Choroid plexus epithelial cell (primary cell): Measurements from ENCODE around the gene RIMKLA.

Source experiments
- DNase-seq: peaks from one replicate; pipeline ENCODE4 v3.0.0-alpha.2; 2010; ENCODE audit warnings: low read depth
- H3K4me3 ChIP-seq: 2 replicates; pipeline ENCODE4 v1.5.1; 2011; ENCODE audit warnings: low read depth, mild to moderate bottlenecking, control low read depth, low read length, moderate library complexity
- TF ChIP-seq, protein P1 (sequence below): conservative IDR thresholded peaks from 2 replicates; pipeline ENCODE4 v1.5.1; 2011; ENCODE audit warnings: low read depth, mild to moderate bottlenecking, control low read depth, inconsistent platforms, low read length, moderate library complexity

The RIMKLA gene, protein sequence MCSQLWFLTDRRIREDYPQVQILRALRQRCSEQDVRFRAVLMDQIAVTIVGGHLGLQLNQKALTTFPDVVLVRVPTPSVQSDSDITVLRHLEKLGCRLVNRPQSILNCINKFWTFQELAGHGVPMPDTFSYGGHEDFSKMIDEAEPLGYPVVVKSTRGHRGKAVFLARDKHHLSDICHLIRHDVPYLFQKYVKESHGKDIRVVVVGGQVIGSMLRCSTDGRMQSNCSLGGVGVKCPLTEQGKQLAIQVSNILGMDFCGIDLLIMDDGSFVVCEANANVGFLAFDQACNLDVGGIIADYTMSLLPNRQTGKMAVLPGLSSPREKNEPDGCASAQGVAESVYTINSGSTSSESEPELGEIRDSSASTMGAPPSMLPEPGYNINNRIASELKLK

DNA sequence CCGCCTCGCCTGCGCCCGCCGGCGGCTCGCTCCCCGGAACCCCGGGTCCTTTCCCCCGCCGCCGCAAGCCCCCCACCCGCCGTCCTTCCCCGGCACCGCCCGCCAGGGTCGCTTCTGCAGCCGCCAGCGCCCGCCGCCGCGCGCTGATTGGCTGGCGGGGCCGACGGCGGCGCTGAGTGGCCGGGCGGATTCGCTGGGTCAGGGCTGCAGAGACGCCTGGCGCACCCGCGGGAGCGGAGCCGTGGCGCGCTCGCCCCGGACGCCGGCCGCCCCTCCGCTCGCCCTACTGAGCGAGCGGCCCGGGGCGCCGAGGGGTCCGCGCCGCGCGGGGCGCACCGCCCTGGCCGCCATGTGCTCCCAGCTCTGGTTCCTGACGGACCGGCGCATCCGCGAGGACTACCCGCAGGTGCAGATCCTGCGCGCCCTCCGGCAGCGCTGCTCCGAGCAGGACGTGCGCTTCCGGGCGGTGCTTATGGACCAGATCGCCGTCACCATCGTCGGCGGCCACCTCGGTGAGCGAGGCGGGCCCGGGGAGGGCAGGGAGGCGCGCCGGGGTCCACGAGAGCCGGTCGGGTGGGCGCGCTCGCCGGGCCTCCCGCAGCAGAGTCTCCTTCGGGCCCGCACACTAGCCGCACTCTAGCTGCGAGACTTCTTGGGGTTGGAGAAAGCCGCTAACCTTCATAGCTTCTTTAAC is at the start of gene RIMKLA:
TSS of gene RIMKLA (plus strand) at position 207 of the 694 bp plus-strand sequence. CDS start at position 350, 143 bp downstream.
- DNase-seq, result no peak
- peak within 1 kb of the TSS; percentile 23 for H3K4me3 ChIP-seq
- TF ChIP-seq, protein P1, sequence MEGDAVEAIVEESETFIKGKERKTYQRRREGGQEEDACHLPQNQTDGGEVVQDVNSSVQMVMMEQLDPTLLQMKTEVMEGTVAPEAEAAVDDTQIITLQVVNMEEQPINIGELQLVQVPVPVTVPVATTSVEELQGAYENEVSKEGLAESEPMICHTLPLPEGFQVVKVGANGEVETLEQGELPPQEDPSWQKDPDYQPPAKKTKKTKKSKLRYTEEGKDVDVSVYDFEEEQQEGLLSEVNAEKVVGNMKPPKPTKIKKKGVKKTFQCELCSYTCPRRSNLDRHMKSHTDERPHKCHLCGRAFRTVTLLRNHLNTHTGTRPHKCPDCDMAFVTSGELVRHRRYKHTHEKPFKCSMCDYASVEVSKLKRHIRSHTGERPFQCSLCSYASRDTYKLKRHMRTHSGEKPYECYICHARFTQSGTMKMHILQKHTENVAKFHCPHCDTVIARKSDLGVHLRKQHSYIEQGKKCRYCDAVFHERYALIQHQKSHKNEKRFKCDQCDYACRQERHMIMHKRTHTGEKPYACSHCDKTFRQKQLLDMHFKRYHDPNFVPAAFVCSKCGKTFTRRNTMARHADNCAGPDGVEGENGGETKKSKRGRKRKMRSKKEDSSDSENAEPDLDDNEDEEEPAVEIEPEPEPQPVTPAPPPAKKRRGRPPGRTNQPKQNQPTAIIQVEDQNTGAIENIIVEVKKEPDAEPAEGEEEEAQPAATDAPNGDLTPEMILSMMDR, result no peak

DNA sequence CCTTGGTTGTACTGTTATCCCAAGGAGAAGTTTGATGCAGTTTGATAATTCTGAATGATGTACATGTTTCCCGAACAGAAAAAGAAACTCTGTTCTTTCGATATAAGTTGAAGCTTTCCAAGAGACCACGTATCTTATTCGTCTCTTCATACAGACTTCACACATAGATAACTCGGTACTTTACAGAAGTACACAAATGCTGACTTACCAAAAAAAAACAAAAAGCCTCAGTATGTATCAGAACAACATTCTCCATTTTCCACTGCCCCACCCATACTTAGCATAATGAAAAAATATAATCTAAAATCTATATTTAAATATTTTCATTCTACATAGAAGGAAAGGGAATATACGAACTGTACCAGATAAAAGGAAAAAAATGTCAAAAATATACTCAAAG is 47.7 kb upstream of the RIMKLA start:
- no peak overlapping the region for H3K4me3 ChIP-seq
- TF ChIP-seq, protein P1, result no peak

DNA sequence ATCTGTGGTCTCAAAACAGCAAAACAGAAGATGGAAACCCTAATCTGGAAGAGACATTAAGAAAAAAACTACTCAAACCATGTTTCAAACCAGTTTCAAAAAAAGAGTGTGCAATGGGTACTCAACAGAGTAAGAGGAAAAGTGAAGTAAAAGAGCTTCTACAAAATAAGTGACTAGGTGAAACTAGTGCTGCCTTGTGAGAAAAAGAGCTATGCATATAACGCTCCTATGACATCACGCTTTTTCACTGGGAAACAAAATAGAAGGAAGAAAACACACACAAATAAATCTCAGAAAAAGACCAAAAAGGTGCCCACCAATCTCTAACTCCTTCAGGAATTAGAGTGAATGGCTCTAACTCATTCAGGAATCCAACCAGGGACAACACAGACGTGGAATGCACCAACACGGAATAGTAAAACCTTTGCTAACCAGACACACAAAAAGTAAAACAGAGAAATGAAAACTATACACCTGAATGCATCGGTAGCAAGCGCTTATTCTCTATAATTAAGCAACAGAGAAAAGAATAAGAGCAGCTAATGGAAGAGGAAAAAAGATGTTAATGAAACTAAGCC is 46.8 kb upstream of the RIMKLA start:
- H3K4me3 ChIP-seq, result peak overlapping the region; percentile 96
- DNase-seq, result no peak
- TF ChIP-seq, protein P1, result no peak

More for the DNA sequence above, 47.7 kb upstream of the RIMKLA start:
- no peak for DNase-seq

DNA sequence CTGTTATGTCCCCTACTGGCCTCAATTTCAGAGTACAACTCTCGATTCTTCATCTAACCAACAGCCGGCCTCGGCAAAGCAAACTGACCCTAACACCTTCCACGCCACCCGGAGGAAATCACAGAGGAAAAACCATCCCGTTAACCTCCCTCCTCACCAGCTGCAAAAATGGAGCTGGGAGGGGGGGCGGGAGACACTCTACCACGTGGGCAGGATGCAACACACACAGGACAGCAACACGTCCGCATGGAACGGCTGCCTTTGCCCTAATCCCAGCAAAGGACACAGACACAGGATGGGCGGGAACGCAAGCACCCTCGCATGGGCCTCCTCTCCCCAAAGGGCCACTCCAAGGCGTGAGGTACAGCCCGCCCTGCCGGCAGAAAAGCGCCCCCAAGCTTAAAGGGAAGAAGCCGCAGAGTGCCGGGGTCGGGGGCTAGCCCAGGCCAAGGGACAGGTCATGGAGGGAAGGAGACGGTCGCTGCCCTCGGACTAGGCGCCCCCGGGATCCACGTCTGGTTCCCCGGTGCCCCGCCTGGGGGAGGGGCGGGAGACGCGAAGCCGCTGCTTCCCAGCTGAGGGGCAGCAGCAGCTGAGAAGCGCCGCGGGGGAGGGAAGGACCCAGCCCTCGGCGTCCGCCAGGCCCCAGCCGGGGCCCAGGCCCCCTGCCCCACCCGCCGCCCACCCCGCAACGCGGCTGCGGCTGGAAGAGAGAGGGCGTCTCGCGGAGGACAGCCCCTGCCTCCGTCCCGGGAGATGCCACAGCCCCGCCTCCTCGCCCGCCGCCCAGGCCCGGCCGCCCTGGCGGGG is 46.1 kb upstream of the RIMKLA start:
- TF ChIP-seq, protein P1, result peak; percentile 42
- peak; percentile 58 for DNase-seq
- peak overlapping the region; percentile 96 for H3K4me3 ChIP-seq

DNA sequence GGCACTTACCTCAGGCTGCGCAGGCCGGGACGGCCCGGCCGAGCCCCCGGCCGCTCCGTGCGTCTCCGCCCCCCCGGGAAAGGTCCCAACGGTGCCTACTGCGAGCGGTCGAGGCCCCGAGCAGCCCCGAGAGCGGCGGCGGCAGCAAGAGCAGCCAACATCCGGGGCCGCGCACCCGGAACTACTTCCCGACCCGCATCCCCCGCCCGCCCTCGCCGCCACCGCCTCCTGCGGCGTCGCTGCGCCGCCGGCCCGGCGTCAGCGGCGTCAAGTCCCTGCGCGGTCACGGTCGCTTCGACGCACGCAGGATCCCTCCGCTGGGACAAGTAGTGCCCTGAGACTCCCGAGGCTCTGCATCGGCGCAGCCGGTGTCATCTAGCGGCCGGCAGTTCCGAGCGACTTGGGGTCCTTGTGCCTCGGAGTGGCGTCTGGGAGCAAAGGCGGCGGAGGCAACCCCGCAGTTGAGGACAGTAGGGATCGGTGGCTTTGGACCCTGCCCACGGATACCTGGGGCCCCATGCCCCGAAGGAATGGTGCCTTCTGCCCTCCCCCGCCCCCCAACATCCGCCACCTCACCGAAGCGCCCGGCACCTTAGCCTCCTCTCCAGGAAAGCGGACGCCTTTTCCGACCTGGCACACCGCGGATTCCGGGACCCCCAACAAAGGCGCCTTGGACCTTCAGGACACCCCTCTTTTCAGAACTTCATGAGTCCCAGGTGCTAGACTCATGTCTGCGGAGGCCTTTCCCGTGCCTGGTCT is 45.4 kb upstream of the RIMKLA start, which contains the start of gene FOXJ3:
TSS of gene FOXJ3 (minus strand) at position 186 of the 759 bp plus-strand sequence. CDS start 24,142 bp downstream, outside the sequence.
- peak; percentile 96 for DNase-seq
- H3K4me3 ChIP-seq, result peak within 1 kb of the TSS; percentile 96
- TF ChIP-seq, protein P1, result no peak
